BE2C (cell line): ENCODE data around the gene SCAF8.

ENCODE experiments used
- DNase-seq: peaks from one replicate; pipeline ENCODE4 v3.0.0-alpha.2; 2020
- H3K27me3 ChIP-seq: fragments of 250-450 bp; sonication (Bioruptor Pico); 2 replicates; pipeline ENCODE4 v1.5.1; 2020; ENCODE audit warnings: mild to moderate bottlenecking
- H3K36me3 ChIP-seq: fragments of 250-450 bp; sonication (Bioruptor Pico); 2 replicates; pipeline ENCODE4 v1.5.1; 2020; ENCODE audit warnings: mild to moderate bottlenecking
- H3K4me1 ChIP-seq: fragments of 250-450 bp; sonication (Bioruptor Pico); 2 replicates; pipeline ENCODE4 v1.5.1; 2020
- H3K4me3 ChIP-seq: 2 replicates; pipeline ENCODE4 v1.5.1; 2011; ENCODE audit warnings: low read depth, low read length
- H3K9me3 ChIP-seq: fragments of 250-450 bp; sonication (Bioruptor Pico); 2 replicates; pipeline ENCODE4 v1.5.1; 2020
- TF ChIP-seq, protein P1 (sequence below): IDR thresholded peaks from 2 replicates; pipeline ENCODE4 v1.5.1; 2012; ENCODE audit warnings: mild to moderate bottlenecking, low read depth, low read length

The SCAF8 gene

DNA sequence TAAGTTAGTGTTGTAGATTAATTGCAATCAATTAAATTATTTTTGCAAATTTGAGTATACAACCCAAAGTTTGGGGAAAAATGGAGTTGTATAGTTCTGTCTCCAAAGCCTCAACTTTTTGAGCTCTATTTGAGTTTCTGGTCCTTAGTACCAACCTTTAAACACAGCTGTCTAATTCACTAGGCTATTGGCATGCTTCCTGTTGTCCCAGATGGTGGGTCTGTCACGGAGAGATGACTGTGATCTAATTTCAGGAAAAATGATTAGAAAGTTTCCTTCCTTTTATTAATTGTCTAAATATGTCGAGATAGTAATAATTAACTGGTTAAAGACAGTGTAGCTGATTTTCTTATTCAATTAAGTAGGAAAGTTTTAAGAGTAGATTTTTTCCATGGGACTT is 109.6 kb downstream of the SCAF8 start:
- DNase-seq: peak; percentile 27
- Histone ChIP-seq H3K9me3 (no peaks in the 10 kb centered on the region), H3K4me3 (no peak overlapping the region), H3K4me1 (peaks cover 20% of the 10 kb centered on the region), H3K36me3 (peaks cover 6% of the 10 kb centered on the region; the same call in 1 of the 2 replicates), H3K27me3 (no peaks in the 10 kb centered on the region)
- TF ChIP-seq, protein P1, sequence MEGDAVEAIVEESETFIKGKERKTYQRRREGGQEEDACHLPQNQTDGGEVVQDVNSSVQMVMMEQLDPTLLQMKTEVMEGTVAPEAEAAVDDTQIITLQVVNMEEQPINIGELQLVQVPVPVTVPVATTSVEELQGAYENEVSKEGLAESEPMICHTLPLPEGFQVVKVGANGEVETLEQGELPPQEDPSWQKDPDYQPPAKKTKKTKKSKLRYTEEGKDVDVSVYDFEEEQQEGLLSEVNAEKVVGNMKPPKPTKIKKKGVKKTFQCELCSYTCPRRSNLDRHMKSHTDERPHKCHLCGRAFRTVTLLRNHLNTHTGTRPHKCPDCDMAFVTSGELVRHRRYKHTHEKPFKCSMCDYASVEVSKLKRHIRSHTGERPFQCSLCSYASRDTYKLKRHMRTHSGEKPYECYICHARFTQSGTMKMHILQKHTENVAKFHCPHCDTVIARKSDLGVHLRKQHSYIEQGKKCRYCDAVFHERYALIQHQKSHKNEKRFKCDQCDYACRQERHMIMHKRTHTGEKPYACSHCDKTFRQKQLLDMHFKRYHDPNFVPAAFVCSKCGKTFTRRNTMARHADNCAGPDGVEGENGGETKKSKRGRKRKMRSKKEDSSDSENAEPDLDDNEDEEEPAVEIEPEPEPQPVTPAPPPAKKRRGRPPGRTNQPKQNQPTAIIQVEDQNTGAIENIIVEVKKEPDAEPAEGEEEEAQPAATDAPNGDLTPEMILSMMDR: no peak

DNA sequence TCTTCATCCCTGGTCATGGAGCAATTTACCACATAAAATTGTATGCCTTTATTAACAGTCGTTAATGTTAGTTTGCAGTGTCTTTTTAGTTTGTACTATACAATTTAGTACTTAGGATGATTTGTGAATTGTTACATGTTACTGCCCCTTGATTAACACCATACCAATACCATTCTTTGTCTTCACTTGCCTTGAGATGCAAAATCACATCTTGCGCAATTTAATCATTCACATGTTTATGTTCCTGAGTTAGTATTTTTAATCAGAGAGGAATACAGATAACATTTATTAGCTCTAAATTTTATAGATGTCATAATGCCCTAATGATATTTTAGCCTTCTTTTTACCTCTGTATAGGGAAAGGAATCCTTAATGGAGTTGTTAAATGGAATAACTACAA is 114.1 kb downstream of the SCAF8 start:
- Histone ChIP-seq H3K36me3 (peaks cover 6% of the 10 kb centered on the region; the same call in 1 of the 2 replicates), H3K4me3 (no peak overlapping the region), H3K27me3 (no peaks in the 10 kb centered on the region), H3K9me3 (no peaks in the 10 kb centered on the region), H3K4me1 (peaks cover 20% of the 10 kb centered on the region)
- TF ChIP-seq, protein P1: no peak
- no peak for DNase-seq

DNA sequence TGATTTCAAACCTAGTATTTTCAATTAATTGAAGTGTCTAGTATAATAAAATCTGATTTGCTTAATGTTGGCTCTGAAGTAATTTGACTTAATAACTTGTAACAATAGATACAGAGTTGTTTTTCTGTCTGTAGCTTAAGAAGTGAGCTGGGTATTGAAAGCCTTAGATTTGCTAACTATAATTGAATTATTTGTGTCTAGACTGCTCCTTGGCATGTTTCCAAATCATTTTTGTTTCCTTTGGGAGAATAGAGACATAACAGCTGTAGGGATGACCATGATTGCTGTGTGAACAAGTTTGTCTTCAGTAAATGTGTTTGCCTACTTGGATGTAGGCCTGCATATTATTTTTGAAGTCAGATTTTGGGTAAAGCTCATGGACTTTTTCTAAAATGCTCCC is 115.4 kb downstream of the SCAF8 start:
- no peak for DNase-seq
- no peaks in the 10 kb centered on the region for H3K9me3 ChIP-seq
- TF ChIP-seq, protein P1: no peak
- H3K36me3 ChIP-seq: peaks cover 6% of the 10 kb centered on the region; the same call in 1 of the 2 replicates
- H3K4me3 ChIP-seq: no peak overlapping the region
- H3K27me3 ChIP-seq: no peaks in the 10 kb centered on the region
- H3K4me1 ChIP-seq: peaks cover 11% of the 10 kb centered on the region

DNA sequence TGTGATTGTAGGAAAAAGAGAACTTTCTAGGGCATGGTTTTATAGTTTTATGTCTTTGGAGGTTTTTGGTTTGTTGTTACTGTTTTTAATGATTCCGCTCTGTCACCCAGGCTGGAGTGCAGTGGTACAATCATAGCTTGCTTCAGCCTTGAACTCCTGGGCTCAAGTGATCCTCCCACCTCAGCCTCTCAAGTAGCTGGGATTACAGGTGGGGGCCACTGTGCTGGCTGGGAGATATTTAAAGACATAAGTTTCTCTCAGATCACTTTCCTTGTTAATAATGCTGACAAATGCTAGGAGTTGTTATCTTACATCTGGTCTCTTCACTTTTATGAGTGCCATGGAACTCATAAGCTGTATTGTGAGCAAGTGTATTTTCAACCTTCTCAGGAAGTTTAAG is 116.3 kb downstream of the SCAF8 start:
- Histone ChIP-seq H3K27me3 (no peaks in the 10 kb centered on the region), H3K4me3 (no peak overlapping the region), H3K36me3 (peaks cover 6% of the 10 kb centered on the region; the same call in 1 of the 2 replicates), H3K4me1 (peaks cover 11% of the 10 kb centered on the region), H3K9me3 (no peaks in the 10 kb centered on the region)
- TF ChIP-seq, protein P1: no peak
- no peak for DNase-seq

DNA sequence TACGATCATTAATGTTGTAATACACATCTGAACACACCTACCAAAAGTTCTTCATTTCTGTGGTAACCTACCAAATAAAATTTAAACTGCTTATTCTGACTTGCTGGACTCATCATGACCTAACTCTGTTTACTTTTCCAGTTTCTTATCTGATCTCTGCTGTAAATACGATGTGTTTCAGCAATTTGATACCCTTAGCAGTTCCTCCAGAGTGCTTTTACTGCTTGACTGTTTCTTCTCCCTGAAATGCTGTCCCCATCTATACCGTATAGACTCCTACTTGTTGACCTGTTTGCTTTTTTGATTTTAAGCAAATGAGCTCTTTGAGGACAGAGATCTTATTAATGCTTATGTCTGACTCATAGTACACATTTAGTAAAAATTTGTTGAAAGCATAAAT is 119.5 kb downstream of the SCAF8 start:
- Histone ChIP-seq H3K4me1 (peaks cover 9% of the 10 kb centered on the region), H3K4me3 (no peak overlapping the region), H3K9me3 (no peaks in the 10 kb centered on the region), H3K36me3 (peaks cover 6% of the 10 kb centered on the region; the same call in 1 of the 2 replicates), H3K27me3 (no peaks in the 10 kb centered on the region)
- DNase-seq: no peak
- TF ChIP-seq, protein P1: no peak

DNA sequence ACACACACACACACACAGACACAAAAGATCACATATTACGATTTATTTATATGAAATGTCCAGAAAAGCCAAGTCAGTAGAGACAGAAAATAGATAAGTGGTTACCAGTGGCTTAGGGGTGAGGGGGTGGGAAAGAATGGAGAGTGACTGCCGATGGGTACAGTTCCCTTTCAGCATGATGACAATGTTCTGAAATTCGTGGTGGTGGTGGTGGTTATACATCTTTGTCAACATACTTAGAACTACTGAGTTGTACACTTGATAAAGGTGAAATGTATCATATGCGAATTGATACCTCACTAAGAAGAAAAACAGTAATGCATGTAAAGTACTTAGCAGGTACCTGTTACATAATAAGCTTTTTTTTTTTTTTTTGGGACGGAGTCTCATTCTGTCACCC is 124.3 kb downstream of the SCAF8 start:
- DNase-seq: no peak
- TF ChIP-seq, protein P1: no peak
- peaks cover 3% of the 10 kb centered on the region; the same call in 1 of the 2 replicates for H3K4me1 ChIP-seq
- H3K4me3 ChIP-seq: no peak overlapping the region
- H3K9me3 ChIP-seq: no peaks in the 10 kb centered on the region
- no peaks in the 10 kb centered on the region; the same call in 1 of the 2 replicates for H3K36me3 ChIP-seq
- H3K27me3 ChIP-seq: no peaks in the 10 kb centered on the region
